ENCODE data around the gene FAM240A.

DNA sequence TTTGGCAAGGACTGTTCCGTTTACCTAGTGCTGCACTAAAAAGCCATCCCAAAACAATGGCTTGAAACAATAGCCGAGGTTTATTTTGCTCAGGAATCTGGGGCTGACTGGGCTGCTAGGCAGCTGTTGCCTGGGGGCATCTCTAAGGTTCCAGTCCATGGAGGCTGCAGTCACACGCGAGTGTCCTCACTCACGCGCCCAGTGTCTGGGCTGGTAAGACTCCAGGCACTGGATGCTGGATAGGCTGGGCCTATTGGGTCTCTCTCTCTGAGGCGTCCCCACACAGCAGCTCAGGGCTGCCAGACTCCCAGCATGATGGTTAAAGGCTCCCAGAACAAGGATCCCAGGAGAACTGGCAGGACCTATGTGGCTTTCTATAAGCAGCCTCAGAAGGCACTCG, 47.0 kb downstream of the FAM240A start:
- TF ChIP-seq, protein P1, sequence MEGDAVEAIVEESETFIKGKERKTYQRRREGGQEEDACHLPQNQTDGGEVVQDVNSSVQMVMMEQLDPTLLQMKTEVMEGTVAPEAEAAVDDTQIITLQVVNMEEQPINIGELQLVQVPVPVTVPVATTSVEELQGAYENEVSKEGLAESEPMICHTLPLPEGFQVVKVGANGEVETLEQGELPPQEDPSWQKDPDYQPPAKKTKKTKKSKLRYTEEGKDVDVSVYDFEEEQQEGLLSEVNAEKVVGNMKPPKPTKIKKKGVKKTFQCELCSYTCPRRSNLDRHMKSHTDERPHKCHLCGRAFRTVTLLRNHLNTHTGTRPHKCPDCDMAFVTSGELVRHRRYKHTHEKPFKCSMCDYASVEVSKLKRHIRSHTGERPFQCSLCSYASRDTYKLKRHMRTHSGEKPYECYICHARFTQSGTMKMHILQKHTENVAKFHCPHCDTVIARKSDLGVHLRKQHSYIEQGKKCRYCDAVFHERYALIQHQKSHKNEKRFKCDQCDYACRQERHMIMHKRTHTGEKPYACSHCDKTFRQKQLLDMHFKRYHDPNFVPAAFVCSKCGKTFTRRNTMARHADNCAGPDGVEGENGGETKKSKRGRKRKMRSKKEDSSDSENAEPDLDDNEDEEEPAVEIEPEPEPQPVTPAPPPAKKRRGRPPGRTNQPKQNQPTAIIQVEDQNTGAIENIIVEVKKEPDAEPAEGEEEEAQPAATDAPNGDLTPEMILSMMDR (conservative IDR thresholded peaks at IDR 0.05; ENCODE audit: low read depth, low read length), result no peak
- TF ChIP-seq EZH2 (IDR thresholded peaks at IDR 0.05; ENCODE audit: borderline replicate concordance, low read depth, low read length, poor library complexity, severe bottlenecking), result no peak

Measured in A673 (cell line).